ENCODE results near the gene PRADC1.
A peak's percentile ranks its signal among the peaks of the same experiment; 100 is the strongest.
"Not testable (repeated sequence)": the region's sequence is repeated elsewhere in the genome, so short reads cannot be mapped to it uniquely, and the experiment has no call there.

PRADC1 gene

DNA sequence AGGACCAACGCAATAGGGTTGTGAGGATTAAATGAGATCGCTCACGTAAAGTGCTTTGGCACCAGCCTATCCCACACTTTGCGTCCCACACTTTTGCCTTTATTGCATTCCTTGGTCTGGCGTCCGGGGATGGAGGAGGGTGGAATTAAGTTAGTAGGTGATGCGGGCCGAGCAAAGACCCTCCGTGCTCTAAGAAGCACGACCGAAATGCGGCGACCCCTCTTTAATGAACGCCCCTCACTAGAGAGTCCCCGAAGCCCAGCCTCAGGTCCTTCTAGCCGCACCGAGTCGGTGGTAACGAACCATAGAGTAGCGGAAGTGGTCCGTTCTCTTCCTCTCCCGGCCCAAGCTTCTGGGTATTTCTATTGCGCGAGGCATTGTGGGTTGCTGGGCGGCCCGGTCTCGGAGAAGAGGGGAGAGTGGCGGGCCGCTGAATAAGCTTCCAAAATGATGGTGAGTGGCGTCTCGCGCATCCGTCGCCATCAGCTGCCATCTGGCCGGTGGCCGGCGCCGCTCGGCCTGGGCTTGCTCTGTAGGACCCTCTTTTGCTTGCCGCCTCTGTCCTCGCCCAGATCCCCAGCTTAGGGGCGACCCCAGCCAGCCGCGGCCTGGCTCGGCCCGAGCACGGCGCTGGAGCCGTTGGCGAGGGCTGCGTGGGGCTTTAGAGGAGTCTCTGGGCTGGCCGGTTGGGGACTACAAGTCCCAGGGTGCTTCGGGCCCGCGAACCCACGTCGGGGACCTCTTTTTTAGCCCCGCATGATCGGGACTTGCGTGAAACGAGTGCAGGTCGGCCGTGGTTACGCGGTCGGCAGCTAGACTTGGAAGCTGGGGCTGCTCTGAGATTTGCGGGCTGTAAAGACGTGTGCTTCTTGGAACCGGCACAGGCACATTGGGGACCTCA lies 1.1 kb upstream of the PRADC1 start, which contains the start of gene CCT7:
Gene CCT7, plus strand, starts transcription at position 377 of the 901 bp plus-strand sequence. Its CDS starts 71 bp downstream, at position 448.
- DNase-seq, result peak; percentile 93

DNA sequence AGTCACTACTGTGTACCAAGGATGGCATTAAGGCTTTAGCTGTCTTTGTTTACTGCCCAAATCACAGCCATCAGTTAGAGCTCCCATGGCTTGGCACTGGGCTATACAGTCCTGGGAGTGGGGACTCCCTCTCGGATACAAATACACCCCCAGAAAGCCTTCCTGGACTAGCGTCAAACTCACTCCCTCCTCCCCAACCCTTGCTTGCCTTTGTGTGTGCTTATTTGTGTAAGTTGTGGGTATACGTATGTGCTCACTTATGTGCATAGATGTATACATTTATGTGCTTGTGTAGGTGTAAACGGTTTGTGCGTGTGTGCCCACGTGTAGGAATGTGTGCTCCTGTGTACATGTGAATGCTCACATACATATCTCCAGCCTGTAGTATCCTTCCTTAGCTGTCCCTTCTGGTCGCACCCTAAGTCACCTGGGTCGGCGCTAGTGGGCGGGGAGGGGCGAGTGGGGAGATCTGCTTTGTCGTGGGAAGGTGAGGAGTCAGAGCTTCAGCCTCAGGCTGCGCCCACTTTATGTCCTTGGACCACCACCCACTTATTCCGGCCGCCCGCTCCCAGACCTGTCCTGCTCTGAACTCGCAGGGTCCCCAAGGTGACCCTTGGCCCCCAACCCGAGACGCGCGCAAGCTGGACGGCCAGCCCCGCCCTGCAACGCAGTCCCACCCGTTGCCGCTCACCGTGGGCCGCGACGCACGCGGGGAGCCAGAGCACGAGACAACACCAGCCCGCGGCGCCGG lies 461 bp downstream of the PRADC1 start:
- DNase-seq, result no peak

DNA sequence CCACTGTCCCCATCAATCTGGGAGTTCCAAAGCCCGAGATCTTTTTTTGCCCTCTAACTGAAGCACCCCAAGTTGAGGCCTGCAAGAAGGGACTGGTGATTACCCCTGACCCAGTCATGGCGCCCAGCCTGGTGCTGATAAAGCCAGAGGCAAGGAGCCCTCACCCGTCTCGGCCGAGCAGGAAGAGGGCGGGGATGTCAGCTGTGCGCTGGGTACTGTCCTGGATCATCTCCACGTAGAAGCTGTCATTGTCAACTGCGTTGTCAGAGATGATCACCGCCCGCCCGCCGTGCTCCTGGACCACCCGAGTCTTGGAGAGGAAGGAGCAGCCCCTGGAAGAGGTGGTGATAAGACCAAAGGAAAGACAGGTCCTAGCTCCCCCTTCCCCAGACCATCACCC lies 4.4 kb downstream of the PRADC1 start:
- DNase-seq, result no peak

DNA sequence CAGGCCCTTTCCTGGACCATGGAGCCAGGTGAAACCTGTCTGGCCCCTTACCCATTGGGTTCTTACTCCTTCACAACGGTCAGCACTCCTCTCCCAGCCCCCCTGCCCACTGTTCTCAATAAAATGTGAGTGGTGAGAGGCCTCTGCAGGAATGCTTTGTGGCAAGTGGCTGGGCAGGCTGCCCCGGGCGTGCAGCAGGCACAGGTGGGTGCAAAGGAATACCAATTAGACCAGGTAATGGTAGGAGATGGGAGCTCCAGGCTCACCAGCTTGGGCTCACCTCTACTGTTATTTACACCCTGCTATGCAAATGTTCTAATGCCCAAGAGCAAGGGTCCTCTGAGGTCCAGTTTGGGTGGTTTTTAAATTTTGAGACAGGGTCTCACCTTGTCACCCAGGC lies 6.0 kb downstream of the PRADC1 start:
- DNase-seq, result no peak

DNA sequence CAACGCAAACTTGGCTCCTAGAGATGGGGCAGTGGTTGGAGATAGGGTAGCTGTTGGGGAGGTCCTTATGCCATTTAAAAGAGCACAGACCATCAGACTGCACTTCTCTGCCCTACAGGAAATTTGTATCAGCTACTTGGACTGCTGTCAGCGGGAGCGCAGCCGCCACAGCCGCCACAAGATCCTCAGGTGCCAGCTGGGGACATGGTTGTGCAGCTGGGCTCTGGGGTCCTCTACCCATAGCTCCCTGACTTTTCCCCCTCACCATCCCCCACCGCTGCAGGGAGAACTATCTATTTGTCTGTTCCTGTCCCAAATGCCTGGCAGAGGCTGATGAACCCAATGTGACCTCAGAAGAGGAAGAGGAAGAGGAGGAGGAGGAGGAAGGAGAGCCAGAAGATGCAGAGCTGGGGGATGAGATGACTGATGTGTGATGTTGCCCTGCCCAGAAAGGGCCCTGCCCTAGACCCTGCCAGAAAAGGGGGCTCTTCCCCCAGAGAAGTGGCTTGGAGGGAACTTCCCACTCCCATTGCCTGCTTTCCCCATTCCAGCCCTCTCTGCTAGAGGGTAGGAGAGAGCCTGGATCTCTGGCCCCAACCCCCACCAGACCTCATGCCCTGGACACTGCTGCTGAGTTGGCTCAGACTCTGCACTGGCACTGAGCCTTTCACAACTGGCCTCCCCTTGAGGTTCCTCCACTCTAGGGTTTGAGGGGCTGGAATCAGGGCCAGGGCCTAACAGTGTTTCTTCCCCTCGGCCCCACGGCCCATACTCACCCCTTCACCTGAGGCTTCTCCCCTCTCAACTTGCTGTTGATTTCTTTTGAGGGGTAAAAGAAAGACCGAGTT lies 7.3 kb downstream of the PRADC1 start:
- no peak for DNase-seq

DNA sequence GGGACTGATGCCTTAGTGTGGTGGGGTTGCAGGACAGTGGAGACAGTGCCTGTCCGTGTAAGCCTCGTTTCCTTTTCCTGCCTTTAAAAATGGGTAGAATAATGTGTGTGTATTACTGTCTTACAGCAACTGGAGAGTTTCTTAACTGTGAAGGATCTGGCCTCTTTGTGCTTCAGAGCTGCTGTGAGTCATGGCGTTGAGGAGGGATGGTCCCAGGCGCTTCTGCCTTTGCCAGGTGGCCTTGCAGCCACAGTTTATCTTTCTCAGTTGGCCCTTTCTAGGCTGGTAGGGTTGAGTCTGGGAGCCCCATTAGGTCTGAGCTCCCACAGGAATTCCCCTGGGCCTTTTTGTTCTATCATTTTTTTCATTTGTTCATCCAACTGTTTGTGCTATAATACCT lies 9.2 kb downstream of the PRADC1 start:
- no peak for DNase-seq

DNA sequence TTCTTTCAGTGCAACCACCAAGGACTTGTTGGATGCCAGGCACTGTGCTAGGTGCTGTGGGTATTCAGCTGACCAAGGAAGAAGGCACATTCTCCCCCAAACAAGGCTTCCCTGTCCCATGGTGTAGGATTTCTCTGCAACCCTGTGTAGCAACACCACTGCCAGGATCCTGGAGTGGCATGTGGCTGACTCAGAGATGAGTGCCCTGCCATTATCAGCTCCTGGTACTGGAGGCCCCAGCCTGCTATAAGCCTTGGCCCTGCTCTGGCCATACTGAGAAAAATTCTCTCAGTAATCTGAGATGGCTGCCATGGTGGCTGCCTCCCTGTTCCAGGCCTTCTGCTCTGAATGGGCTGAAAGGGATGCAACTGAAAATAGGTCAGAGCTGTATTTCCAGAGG lies 14.7 kb downstream of the PRADC1 start:
- DNase-seq, result no peak

DNA sequence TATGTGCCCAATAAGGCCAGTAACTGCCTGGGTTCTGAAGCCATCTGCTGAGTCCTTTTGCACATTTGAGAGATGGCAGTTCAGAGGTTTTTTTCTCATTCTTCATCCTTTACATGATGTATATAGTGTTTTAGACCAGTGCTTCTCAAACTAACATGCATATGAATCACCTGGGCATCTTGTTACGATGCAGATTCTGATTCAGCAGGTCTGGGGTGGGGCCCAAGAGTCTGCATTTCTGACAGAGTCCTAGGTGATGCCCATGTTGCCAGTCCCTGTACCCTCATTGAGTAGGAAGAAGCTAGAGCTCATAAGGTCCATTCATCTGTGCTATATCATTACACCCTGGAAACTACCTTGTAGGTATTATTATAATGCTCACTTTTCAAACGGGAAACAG lies 15.2 kb downstream of the PRADC1 start:
- no peak for DNase-seq

DNA sequence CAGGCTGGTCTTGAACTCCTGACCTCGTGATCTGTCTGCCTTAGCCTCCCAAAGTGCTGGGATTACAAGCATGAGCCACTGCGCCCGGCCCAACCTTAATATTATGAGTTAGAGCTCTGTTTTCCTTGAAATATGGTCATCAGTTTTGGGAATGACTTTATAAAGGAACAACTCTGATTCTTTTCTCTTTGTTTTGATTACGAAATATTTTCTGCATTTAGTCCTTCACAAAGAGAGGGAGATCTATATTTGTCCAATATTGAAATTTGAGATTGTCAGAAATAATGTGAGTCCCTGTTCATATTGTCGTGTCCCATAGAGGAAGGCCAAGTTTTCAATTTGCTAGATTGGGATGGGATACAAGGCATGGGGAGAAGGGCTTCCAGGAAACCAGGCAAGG lies 15.9 kb downstream of the PRADC1 start:
- DNase-seq, result no peak

DNA sequence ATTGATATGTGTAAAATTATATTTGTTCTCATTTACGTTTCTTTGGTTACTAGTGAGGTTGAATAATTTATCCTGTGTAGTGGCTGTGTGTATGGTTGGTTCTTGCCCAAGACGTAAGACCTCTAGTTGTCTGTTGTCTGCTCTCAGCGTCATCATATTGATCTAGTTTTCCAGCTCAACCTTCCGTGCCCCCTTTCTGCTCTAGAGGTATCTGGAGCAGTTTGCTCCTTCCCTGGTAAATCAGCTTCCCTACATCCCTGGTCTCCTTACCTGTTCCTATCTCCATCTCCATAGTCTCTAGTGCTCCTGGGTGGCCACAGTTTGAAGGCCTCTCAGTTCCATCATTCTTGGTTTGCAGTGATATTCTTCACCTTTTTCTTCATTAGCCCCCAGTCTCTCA lies 17.8 kb downstream of the PRADC1 start:
- DNase-seq, result no peak

DNA sequence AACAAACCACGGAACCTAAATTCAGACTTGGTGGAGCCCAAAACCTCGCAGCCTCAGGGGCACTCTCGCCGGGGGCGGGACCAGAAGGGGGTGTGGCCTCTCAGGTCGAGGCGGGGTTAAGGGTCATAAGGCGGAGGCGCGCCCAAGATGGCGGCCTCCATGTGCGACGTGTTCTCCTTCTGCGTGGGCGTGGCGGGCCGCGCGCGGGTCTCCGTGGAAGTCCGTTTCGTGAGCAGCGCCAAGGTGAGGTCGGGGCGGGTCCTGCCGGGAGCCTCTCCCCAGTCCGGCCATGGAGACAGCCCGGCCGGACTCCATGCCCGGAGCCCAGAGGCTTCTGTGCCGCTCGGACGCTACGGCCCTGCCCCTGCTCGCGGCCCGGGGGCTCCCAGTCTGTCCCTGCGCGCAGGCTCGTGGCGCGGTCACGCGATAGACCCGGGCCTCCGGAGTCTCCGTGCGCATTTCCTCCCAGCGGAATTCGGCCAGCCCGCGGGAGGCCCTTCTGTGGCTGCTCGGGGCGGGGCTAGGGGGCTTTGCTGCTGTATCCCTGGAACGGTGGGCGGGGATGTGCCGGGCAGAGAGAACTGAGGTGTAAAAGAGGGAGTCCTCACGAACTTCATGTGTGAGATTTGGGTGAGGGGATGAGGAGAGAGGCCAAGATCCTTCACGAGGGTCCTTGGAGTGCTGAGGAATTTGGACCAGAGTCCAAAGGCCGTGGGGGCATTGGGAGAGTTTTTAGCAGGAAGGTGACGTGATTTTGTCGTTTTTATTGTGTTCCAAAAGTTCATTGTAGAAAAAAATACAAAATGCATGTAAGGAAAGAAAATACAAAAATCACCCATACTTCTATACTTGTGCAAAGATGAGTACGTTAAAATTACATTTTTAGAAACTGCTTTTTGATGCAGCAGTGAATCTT lies 18.7 kb downstream of the PRADC1 start, which contains the start of gene SMYD5:
Gene SMYD5, plus strand, starts transcription at position 126 of the 916 bp plus-strand sequence. Its CDS starts 22 bp downstream, at position 148.
- DNase-seq, result peak; percentile 67

DNA sequence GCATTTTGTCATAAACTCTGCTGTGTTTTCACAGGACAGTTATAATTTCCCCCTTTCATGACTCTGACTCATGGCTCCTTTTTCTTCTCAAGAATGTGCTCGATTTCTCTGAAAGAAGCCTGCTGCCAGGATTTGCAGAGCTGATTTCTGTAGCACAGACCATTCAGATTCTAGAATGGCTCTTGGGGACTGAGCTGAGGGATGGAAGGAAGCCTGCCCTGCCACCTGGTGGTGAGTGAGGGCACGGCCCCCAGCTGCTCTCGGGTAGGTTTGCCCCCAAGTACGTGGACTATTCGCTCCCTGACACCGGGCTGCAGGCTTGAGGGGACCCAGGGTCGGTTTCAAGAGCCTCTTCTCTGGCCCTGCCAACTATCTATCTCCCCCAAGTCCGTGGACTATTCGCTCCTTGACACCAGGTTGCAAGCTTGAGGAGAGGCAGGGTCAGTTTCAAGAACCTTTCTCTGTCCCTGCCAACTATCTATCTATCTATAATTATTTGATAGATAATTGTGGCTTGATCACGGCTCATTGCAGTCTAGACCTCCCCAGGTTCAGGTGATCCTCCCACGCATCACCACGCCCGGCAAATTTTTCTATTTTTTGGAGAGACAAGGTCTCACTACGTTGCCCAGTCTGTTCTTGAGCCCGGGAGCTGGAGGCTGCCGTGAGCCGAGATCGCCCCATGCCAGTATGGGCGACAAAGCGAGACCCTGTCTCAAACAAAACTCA lies 20.4 kb downstream of the PRADC1 start:
- peak; percentile 61 for DNase-seq

DNA sequence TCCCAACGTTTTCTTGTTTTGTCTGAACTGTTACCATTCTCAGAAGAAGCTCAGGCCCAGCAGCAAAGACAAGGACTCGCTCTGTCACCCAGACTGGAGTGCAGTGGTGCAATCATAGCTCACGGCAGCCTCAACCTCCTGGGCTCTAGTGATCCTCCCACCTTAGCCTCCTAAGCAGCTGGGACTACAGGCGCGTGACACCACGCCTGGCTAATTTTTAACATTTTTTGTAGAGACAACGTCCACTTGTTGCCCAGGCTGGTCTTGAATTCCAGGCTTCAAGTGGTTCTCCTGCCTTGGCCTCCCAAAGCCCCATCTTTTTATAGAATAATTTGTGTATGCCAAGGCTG lies 21.0 kb downstream of the PRADC1 start:
- DNase-seq, result no peak

DNA sequence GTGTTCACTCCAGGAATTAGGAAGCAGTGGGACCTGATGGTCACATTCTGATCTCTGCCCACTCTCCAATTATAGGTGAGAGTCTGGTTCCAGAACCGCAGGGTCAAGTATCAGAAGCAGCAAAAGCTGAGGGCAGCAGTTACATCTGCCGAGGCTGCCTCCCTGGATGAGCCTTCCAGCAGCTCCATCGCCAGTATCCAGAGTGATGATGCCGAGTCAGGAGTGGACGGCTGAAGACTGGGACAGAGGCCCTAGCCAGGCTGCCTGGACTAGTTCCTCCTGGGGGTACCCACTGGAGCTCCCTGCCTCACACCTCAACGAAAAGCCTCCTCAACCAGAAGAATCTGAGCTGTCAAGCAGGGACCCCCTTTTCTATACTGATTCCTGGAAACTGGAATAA lies 22.3 kb downstream of the PRADC1 start:
- no peak for DNase-seq

DNA sequence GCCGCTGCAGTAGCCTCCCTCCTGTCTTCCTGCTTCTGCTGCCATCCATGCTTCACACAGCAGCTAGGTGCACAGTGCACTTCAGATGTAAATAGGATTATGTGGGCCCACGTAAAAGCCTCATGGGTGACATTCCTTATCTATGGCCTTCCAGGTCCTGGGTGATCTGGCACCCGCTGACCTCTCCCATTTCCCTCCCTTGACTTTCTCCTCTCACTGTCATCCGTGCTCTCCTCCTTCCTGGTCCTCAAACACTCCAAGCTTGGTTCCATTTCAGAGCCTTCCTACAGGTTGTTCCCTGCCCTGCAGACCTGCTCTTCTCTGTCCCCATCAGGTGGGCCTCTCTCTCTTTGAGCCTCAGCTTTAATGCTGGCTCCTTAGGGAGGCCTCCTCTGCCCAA lies 23.0 kb downstream of the PRADC1 start:
- no peak for DNase-seq

DNA sequence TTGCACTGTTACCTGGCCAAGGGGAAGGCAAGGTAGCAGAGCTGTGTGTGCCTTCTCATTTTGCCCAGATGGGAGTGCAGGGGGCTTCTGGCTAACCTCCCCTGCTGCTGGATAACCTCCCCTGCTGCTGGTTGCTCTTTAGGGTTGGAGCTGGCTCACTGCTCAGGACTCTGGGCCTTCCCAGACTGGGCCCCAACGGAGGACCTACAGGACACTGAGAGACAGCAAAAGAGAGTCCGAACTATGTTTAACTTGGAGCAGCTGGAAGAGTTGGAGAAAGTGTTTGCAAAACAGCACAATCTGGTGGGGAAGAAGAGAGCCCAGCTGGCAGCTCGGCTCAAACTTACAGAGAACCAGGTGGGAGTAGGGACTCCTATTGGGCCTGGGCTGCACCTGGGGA lies 24.8 kb downstream of the PRADC1 start:
- no peak for DNase-seq

DNA sequence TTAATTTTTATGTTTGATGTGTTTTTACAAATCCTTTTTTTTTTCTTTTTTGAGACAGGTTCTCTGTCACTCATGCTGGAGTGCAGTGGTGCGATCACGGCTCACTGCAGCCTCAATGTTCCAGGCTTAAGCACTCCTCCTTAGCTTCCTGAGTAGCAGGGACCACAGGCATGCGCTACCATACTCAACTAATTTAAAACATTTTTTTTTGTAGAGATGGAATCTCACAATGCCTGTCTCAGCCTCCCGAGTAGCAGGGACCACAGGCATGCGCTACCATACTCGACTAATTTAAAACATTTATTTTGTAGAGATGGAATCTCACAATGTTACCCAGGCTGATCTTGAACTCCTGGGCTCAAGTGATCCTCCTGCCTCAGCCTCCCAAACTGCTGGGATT lies 27.4 kb downstream of the PRADC1 start:
- DNase-seq, result no peak

DNA sequence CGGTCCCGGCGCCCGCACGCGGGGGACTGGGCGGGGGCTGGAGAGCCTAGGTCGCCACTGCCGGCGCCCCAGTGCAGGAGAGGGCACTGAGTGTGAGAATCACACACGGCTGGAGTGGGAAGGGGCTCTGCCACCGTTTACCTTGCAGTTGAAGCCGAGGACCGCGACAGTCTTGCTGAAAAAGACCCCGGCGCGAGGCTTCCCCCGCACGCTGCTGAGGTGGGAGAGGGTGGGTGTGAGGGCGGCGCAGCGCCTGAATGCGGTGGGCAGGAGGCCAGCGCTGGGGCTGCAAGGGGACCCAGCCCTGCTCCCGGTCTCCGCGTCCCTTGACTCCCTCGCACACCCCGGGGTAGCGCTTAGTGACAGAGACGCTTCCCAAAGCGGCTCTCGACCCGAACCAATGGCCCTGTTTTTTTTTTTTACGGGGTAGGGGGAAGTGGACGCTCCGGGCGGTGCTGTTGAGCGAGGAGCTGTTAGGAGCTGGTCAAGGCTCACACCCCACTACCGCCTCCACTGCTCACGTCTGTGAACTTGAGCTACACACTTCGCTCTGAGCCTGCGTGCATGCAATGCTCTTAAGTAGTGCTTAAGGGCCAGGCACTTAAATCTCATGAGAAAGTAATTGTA lies 29.9 kb downstream of the PRADC1 start:
- DNase-seq, result no peak

DNA sequence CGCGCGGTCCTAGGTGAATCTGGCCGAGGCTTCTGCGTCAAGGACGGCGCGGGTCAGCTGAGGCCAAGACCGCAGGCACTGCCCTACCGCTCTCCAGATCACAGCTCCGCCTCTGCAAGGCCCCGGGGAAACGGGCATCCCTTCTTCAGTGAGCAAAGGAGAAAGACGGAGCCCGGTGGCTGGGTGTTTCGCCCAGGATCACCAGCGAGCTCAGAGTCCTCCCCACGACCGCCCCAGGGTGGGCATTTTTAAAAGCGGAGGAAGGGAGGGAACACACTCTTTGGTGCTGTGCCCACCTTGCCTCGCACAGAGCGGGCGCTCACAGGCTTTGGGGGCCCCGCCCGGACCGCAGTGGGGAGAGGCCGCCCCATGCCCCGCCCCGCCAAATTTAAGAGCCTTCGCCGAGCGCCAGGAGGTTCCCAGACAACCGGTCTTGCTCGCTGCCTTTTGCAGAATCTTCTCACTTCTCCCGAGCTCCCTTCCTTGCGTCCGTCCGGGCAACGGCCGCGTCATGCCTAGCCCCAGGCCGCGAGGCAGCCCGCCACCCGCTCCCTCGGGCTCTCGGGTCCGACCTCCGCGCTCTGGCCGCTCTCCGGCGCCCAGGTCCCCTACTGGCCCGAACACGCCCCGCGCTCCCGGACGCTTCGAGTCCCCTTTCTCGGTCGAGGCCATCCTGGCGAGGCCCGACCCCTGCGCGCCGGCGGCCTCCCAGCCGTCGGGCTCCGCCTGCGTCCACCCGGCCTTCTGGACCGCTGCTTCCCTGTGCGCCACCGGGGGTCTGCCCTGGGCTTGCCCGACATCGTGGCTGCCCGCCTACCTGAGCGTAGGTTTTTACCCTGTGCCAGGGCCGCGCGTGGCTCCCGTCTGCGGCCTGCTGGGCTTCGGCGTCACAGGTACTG lies 30.6 kb downstream of the PRADC1 start, which contains the start of gene NOTO:
Gene NOTO, plus strand, starts transcription at position 419 of the 899 bp plus-strand sequence. Its CDS starts 93 bp downstream, at position 512.
- DNase-seq, result peak; percentile 55

DNA sequence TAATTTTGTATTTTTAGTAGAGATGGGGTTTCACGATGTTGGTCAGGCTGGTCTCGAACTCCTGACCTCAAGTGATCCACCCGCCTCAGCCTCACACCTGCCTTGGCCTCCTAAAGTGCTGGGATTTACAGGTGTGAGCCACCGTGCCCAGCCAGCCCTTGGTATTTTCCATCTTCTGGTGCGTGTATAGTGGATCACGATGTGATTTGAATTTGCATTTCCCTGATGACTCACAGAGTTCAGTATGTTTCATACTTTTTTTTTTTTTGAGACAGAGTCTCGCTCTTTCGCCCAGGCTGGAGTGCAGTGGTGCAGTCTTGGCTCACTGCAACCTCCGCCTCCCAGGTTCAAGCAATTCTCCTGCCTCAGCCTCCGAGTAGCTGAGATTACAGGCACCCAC lies 32.8 kb downstream of the PRADC1 start:
- not testable (repeated sequence) for DNase-seq

Data from NCI-H1105 treated with DMSO at 0.1 percent for 48 hours (cell line).